DND-41 (cell line): Measurements from ENCODE around the gene TARP.

Experiments used
- EZH2 ChIP-seq: IDR thresholded peaks from 3 replicates; pipeline ENCODE4 v1.6.1; 2012; ENCODE audit warnings: borderline replicate concordance, low read depth, mild to moderate bottlenecking, moderate library complexity, low read length, inconsistent platforms; ENCODE audit not compliant: severe bottlenecking
- TF ChIP-seq, protein P1 (sequence below): IDR thresholded peaks from 2 replicates; pipeline ENCODE4 v1.5.1; 2012; ENCODE audit warnings: borderline replicate concordance, low read length, moderate library complexity, mild to moderate bottlenecking; ENCODE audit not compliant: poor library complexity, severe bottlenecking; ENCODE audit errors: extremely low read depth

DNA sequence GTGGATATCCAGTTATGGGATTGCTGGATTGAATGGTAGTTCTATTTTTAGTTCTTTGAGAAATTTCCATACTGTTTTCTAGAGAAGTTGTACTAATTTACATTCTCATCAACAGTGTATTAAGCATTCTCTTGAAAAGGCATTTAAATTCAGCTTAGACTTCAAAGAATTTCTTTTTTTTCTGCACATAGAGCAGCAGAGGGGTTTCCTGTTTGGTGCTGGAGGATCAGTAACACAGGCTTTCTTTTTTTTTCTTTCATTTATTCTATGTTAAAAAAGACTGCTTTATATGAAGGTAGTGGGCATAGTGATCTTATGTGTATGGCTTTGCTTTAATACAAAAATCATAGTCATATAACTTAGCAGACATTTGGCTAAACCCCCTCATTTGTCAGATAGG is 47.6 kb upstream of the TARP start:
- TF ChIP-seq, protein P1, sequence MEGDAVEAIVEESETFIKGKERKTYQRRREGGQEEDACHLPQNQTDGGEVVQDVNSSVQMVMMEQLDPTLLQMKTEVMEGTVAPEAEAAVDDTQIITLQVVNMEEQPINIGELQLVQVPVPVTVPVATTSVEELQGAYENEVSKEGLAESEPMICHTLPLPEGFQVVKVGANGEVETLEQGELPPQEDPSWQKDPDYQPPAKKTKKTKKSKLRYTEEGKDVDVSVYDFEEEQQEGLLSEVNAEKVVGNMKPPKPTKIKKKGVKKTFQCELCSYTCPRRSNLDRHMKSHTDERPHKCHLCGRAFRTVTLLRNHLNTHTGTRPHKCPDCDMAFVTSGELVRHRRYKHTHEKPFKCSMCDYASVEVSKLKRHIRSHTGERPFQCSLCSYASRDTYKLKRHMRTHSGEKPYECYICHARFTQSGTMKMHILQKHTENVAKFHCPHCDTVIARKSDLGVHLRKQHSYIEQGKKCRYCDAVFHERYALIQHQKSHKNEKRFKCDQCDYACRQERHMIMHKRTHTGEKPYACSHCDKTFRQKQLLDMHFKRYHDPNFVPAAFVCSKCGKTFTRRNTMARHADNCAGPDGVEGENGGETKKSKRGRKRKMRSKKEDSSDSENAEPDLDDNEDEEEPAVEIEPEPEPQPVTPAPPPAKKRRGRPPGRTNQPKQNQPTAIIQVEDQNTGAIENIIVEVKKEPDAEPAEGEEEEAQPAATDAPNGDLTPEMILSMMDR = no peak
- TF ChIP-seq EZH2 = no peak
